ENCODE results near the gene ABLIM1.

ABLIM1 gene

DNA sequence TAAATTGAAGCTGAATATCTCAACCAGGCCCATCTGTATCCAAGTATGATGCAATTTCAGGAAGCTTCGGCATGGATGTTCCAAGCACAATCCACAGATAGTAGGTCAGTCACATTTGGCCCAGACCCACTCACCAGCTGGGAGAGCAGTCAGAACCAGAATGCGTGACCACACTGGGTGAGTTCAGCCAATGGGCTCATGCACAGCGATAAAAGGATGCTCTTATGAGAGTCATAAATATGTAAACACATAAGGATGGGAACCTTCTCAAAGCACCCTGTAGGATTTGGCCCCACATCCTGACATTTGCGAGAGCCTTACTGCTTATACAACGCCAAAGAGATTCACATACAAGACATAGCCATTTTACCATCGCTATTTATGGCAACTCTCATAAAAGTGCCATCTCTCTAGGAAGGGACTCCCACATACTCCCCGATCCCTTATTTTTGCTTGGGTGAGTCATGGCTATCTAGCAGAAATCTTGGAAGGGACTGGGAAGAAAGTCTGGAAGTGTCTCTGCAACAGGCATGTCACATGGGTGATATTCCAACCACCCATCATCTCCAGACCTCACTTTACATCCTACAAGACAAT is 256.8 kb downstream of the ABLIM1 start:
- DNase-seq: no peak

DNA sequence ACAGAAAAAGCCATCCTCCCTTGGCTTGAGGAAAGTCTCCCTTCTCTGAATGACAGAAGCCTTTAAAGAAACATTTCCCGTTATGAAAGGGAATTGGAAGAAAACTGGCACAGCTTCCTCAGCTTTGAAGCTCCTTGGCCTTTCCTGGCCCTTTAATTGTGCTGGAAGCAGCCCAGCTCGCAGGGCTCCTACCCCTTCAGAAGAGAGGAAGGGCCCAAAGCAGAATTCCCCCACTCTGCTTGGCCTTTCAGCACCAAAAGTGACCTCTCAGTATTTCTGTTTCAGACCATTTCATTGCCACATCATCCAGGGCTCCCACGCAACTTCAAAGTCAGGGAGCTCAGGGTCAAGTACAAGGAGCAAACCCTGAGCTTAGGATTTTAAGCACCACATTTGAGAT is 258.0 kb downstream of the ABLIM1 start:
- no peak for DNase-seq

DNA sequence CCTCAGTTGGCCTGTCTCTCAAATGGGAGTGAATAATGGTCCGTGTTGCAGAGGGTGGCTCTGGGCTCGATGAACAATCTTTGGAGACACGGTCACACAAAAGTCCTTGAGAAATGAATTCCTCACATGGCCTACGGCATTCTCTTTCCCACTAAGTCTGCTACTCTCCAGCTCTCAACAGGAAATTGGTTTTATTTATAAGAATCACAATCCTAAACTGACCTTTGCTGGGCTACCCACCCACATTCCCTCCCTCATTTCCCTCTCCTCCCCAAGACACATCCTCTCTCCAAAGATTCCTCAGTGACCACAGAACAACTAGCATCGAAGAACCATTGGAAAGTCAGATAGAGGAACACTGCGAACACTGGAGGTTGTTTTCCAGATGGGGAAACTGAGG is 258.5 kb downstream of the ABLIM1 start:
- no peak for DNase-seq

DNA sequence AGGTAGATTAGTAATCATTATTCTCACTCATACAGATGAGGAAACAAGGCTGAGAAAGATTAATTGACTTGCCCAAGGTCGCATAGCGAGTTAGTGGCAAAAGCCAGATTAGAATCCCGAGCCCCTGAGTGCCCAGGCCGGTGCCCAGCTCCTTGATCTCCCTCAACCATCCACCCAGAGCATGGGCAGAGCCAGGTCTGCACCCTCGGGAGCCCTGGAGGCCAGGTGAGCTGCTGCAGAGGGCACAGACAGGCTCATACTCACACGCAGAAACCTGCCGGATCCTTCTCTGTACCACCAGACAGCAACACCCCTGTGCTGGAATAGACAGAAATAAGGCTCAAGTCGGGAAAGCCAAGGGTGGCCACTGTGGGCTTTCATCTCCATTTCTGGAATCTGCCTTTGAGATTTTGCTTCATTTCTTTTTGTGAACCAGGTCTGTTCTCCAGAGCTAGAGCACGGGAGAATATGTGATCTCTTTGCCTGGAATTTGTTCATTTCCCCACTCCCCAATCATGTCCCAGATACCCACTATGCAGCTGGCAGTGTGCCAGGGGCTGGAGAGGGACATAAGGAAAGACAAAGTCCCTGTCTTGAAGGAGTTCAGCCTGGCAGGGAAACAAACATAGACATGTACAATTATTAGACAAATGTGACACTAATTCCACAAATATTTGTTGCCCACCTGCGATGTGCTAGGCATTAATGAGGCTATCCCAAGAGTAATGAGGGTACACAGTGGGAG is 259.3 kb downstream of the ABLIM1 start:
- DNase-seq: no peak

DNA sequence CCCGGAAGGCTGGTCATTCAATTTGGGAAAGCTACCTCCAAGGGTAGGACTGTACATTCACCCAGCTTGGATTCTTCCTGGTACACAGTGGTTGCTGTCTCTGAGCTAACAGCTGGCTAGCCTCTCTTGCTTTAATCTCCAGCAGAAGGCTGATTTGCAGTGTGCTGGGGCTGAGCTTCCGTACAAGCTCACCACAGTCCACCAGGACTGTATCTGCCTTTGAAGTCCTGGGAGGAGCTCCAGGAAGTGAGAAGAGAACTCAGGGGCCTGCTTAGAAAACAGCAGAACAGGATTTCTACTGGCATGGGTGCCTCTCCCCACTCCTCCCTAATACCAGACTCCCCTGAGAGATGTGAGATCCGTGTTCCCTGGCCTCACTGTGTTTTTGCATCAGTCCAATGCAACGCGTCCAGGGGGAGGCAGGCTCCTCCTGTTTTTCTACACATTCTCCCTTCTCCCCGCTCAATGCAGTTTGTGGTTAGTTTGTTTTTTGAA is 260.4 kb downstream of the ABLIM1 start:
- DNase-seq: no peak

DNA sequence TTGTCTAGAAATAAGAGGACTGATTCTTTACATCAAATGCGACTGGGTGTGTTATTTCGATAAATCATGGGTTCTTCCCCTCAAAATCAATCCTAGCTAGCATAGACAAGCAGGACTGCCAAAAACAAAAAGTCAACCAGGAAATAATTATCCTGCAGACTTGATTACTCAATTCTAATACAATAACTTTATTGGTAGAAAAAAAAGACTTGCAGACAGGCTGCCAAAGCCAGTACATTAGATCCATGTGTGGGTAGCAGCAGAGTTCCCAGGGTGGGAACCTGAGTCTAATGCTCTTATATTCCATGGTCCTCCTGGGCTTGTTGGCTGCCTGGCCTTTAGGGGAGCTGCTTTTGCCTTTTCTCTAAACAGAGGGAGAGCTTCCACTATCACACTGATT is 261.6 kb downstream of the ABLIM1 start:
- DNase-seq: no peak

DNA sequence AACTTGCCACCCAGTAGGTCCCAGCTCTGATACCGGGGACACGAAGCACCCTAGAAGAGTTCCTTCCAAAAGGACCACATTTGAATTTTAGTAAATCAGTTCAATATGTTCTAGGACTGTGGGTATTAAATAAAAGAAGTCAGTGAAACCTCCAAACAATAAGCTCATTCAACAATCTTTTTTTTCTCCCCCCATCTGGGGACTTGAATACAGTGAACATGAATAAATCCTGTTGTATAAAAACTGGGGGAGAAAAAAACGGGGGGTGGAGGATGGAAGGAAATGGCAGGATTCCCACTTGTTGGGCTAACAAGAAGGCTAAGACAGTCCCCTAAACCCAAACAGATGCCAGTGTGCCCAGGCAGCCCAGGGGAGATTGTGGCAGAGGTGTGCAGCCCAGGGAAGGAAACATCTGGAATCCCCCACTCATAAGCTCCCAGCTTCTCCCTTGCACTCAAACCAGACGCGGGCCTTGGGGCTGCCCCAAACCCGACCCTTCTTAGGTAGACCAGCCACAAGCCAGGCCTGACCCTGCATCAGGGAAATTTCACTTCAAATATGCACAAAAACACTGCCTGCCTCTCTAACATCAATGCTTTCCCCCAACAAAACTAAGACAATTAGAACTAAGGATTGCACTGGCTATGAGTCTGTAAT is 262.6 kb downstream of the ABLIM1 start:
- no peak for DNase-seq

DNA sequence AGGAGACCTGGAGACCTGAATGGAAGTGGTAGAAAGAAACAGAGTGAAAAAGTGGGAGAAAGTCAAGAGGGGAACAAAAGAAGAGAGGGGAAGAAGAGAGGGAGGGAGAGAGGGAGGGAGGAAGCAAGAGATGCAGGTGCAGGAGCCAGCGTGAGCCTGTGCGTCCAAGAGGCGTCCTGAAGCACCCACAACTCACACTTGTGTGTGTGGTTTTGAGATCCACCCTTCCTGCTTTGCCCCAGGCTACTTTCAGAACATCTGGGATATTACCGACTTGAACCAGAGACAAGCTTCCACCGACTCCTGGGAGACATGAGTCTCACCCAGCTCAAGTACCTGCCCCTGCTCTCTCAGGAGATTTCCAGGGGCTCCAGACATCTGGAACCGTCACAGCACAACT is 263.5 kb downstream of the ABLIM1 start:
- DNase-seq: no peak

DNA sequence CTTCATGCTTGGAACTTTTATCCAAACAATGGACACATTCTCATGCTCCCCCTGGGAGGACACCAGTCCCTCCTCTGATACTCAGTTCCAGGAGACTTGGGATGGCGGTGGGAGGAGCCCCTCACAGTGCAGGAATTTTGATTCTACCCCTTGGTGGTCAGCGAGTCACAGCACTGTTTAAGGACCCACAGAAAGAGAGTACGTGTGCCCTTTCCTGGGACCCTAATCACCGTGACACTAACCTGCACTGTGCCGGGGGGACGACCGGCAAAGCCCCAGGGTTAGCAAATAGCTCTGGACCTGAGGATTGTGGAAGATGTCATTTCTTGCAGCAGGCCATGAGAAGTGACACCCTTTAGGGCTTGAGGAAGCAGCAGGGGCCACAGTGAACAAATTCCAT is 264.2 kb downstream of the ABLIM1 start:
- no peak for DNase-seq

DNA sequence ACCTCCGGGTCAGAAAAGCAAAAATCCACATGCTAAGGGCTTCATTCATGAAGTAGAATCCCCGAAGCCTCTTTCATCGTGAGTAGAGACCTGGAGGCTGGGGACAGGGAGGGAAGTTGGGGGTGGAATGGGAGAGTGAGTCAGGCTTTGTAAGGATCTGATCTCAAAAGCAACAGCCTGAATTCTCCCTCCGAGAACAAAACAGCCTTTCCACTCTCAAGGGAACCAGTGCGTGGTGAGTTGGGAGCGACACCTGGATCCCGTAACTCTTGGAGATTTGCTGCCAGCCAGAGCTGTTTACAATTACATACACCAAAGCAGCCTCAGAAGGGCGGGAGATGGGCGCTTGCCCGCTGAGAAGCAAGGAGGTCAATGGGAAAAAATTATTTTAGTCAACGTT is 264.6 kb downstream of the ABLIM1 start:
- DNase-seq: no peak

DNA sequence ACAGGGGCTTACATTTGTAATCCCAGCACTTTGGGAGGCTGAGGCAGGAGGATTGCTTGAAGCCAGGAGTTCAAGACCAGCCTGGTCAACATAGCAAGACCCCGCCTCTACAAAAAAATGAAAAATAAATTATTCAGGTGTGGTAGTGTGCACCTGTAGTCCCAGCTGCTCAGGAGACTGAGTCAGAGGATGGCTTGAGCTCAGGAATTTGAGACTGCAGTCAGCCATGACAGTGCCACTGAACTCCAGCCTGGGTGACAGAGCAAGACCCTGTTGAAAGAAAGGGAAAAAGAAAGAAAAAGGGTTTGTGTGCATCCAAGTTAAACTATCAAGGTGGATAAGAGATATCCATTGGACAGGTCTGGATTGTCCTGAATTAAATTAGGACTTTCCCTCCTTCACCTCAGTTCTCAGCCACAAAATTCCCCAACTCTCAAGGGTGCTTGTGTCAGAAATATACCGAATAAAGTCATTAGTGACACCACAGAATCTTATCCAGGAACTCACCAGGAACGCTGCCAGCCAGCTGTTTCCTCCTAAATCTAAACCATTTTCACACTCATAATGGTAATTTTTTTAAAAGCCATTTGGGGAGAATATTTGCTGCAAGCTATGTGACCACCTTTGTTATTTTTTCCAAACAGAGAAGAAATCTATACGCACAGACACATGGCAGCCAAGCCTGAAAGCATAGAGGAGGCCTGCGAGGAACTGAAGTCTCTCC is 265.8 kb downstream of the ABLIM1 start:
- DNase-seq: no peak

DNA sequence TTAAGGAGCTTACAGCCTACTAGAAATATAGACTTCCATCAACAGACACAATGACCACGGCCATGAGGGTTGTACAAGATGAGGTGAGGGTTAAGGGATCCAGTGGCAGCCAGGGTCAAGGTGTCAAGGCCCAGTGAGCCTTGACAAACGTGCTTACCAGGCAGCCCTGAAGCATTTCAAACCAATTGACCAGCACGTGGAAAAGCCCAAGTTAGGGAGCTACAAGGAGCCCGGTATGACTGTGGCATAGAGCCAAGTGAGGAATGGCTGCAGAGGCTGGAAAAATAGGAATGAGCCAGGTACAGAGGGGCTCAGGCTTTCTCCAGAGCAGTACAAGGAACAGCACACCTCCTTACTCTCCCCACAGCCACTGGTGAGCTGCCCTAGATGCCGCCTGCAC is 266.5 kb downstream of the ABLIM1 start:
- no peak for DNase-seq

DNA sequence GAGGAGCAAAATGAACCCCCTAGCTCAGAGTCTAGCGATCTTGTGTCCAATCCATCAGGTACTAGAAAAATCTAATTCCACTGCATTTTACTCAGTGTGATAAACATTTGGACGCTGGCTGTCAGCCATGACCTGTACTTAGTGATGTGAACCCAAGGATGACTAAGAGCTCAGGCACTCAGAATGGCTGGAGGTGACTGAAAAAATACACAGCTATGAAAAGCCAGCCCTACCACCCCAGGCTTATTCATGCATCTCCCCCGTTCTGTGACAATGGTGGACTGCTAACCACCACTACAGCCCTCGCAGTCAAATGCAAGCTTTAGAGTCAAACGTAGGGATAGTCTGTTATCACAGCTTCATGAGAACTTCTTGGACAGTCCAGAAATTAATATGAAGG is 268.6 kb downstream of the ABLIM1 start:
- DNase-seq: no peak

DNA sequence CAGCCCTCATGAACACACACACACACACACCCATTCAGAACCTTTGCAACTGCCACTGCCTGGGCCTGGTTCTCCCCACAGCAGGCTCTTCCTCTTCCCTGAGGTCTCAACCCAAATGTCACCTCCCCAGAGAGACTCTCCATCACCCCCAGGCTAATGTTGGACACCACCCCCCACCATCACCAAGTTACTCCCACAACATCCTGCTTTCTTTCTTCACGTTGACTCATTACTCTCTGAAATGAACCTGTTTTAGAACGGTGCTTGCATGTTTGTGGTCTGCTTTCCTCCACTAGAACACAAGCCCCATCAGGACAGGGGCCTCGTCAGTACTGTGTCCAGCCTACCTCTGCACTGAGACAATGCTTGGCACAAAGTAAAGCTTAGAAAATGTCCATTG is 269.8 kb downstream of the ABLIM1 start:
- DNase-seq: no peak

DNA sequence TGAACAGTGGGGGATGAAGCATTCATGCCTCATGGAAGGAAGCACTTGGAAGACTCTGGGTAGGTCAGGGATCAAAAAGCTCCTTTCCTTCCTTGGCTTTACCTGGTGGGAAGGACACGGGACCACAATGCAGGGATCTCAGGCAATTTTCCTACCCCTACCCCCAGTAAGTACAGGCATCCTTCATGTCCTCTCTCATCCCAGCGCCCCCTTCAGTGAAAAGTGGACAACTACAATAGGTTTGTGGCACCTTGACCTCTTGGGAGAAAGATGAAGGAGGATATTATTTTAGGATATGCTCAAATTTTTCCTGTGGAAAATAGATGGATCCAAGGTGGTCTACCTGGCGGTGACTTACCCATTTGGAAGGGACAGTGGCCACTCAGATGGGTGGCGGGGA is 270.3 kb downstream of the ABLIM1 start:
- DNase-seq: no peak

DNA sequence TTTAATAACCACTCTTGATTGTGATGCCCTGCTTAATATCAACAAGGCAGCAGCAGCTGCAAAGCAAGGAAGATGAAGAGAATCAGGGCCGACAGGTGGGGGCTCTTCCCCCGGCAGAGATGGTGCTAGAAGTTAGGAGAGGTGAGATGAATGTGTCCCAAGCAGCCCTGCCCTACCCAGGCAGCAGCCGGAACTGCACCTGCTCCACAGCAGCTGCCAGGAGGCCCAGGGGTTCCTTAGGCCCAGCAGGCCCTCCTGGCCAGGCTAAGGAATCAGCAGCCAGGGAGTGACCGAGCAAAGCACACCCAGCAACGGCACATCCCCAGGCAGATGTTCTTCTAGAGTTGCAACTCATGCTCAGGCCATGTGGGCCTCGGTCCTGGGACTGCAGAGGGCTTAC is 271.6 kb downstream of the ABLIM1 start:
- DNase-seq: no peak

DNA sequence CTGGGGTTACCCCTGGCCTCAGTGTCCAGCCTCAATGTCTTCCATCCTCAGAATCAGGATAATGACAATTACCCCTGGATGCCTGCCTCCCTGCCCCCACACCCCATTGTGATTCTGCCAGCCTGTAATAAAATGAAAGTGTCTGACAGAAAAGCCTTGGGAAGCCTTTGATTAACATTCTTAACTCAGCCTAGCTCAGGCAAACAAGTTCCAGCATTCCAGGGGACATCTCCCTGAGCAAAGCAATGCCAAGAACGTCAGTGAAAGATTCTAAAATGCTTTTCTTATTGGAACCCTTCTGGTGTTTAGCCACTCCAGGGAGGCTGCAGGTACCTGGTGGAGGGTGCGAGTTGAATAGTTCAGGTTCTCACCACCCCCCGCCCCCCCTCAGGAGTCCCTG is 272.5 kb downstream of the ABLIM1 start:
- no peak for DNase-seq

DNA sequence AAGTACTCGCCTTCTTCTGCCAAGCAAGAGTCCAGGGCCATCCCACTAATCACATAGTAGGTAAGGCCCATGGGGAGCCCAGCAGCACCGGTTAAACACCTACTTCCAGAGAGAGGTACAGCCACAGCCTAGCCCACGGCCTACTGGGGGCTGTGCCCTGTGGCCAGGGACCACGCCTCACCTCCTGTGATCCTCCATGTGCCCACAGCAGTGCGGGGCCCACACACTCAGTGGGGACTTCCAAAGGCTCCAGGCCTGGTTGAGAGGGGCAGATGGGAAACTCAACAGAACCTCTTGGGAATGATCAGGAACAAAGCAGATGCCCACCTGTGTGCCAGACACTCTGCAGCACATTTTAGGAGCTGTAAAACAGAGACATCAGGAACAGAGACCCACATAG is 273.5 kb downstream of the ABLIM1 start:
- no peak for DNase-seq

DNA sequence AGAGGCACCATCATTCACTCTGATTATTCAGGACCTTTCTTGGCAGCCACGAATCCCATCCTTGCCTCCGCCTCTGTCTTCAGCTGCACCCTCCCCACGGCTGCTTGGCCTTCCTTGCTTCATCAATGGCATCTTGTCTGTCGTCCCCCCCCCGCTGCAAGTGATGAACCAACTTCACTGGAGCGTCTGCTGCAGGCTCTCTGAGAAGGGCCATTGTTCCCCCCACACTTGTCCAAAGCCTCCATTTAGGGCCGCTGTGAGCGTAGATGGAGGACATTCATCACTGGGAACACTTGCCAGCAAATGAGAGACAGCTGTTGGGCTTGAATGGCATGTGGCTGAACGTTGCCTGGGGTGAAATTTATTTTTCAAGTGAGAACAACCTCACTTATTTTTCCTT is 273.9 kb downstream of the ABLIM1 start:
- DNase-seq: no peak
